CD4-positive, CD25-positive, alpha-beta regulatory T cell (primary cell): ENCODE measurements around the gene SHISA8. TPM values are rescaled to one million over a fixed set of nuclear protein-coding genes. Genes with fewer than 3 reads are reported as not detected.

Experiments used
- ATAC-seq, 2 donors: fragments of 150-1000 bp; cut with Tn5 transposase; one replicate each; pipeline ENCODE4 v1.10.0; 2021; ENCODE audit warnings: low read depth in 2 of 2, moderate number of reproducible peaks in 2 of 2, moderate library complexity in 1 of 2
- DNase-seq, 3 donors: peaks; one replicate each; pipeline versions ENCODE4 v3.0.0 to v3.0.0-alpha.2; 2012 to 2022; ENCODE audit warnings: mixed read lengths in 1 of 3
- H3K27ac ChIP-seq: one replicate; pipeline ENCODE4 v1.7.0; 2013; ENCODE audit warnings: mild to moderate bottlenecking, low read length; ENCODE audit not compliant: insufficient read depth, poor library complexity, severe bottlenecking
- H3K27me3 ChIP-seq: one replicate; pipeline ENCODE4 v1.7.0; 2013; ENCODE audit warnings: low read length; ENCODE audit not compliant: control insufficient read depth, insufficient read depth
- H3K36me3 ChIP-seq: one replicate; pipeline ENCODE4 v1.7.0; 2013; ENCODE audit warnings: mild to moderate bottlenecking, low read length, moderate library complexity; ENCODE audit not compliant: control insufficient read depth, insufficient read depth
- H3K4me1 ChIP-seq: 2 replicates; pipeline ENCODE4 v1.7.0; 2013; ENCODE audit warnings: mild to moderate bottlenecking, low read length; ENCODE audit not compliant: insufficient read depth, control insufficient read depth, poor library complexity, severe bottlenecking
- H3K4me3 ChIP-seq: one replicate; pipeline ENCODE4 v1.7.0; 2013; ENCODE audit warnings: low read depth, mild to moderate bottlenecking, low read length, moderate library complexity
- H3K9me3 ChIP-seq, 2 experiments: 1 replicate in 1 of 2; 2 replicates in 1 of 2; pipeline ENCODE4 v1.7.0; 2013; ENCODE audit warnings: low read length in 2 of 2, mild to moderate bottlenecking in 1 of 2, moderate library complexity in 1 of 2; ENCODE audit not compliant: control insufficient read depth in 2 of 2
- H3K27ac Mint-ChIP-seq, 3 donors: one replicate each; pipeline ENCODE4 v1.8.0; 2020 to 2022; ENCODE audit warnings: mild to moderate bottlenecking in 3 of 3, mixed read lengths in 3 of 3, moderate library complexity in 2 of 3
- H3K27me3 Mint-ChIP-seq: one replicate; pipeline ENCODE4 v1.8.0; 2022; ENCODE audit warnings: mild to moderate bottlenecking, mixed read lengths
- H3K36me3 Mint-ChIP-seq: one replicate; pipeline ENCODE4 v1.8.0; 2020; ENCODE audit warnings: mixed read lengths
- H3K4me1 Mint-ChIP-seq, 4 donors: one replicate each; pipeline ENCODE4 v1.8.0; 2020 to 2022; ENCODE audit warnings: mixed read lengths in 4 of 4, mild to moderate bottlenecking in 1 of 4
- H3K4me3 Mint-ChIP-seq, 4 donors: one replicate each; pipeline ENCODE4 v1.8.0; 2020 to 2022; ENCODE audit warnings: mild to moderate bottlenecking in 4 of 4, mixed read lengths in 4 of 4, moderate library complexity in 3 of 4
- H3K9me3 Mint-ChIP-seq, 7 donors: one replicate each; pipeline ENCODE4 v1.8.0; 2020 to 2022; ENCODE audit warnings: mixed read lengths in 7 of 7, mild to moderate bottlenecking in 3 of 7, moderate library complexity in 2 of 7
- polyA plus RNA-seq, 4 donors: library from polyadenylated mRNA; unstranded; fragments of 300-500 nt; fragmentation: Illumina TruSeq; gene quantifications; one replicate each; pipeline ENCODE4 v1.2.3, GENCODE V29; 2021
- total RNA-seq: library from RNA; stranded (reverse); gene quantifications from one replicate; pipeline ENCODE4 v1.2.3, GENCODE V29; 2022

SHISA8 gene
- total and polyA plus RNA-seq, 5 donors from 2014 or later: 0.27 to 0.28 TPM; not detected in 3

DNA sequence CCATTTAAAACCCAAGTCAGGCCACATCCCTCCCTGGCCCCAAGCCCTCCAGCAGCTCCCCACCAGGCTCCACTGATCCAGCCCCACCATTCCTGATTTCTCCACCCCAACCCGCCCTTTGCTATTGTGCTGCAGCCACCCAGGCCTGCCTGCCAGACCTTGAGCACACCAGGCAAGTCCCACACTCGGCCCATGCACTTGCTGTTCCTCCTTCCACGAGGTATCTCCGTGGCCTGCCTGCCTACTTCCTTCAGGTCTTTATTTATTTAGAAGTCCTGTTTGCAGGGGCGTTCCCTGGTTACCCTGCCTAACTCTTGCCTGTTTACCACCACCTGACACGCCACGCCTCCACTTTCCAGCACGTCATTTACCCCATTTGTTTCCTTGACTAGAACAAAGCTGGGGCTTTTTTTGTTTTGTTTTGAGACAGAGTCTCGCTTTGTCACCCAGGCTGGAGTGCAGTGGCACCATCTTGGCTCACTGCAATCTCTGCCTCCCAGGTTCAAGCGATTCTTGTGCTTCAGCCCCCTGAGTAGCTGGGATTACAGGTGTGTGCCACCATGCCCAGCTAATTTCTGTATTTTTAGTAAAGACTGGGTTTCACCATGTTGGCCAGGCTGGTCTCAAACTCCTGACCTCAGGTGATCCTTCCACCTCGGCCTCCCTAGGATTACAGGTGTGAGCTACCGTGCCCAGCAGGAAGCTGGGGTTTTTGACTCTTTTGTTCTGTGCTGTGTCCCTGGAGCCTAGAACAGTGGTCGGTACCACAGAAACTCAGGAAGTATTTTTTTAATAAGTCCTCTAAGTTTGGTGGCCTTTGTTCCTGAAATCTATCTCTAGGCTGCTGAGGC lies 25.3 kb upstream of the SHISA8 start:
- Mint-ChIP-seq H3K36me3 (peaks cover 3% of the 10 kb centered on the region), H3K27ac (peak overlapping the region; percentile 100), H3K9me3 (no peaks in the 10 kb centered on the region), H3K4me1 (peaks cover 9 to 69% (median 45%) of the 10 kb centered on the region in 4 donors), H3K4me3 (peak overlapping the region; percentile 90 to 99 (median 95)), H3K27me3 (peaks cover 4% of the 10 kb centered on the region)
- H3K9me3 ChIP-seq: no peaks in the 10 kb centered on the region
- no peaks in the 10 kb centered on the region for H3K36me3 ChIP-seq
- DNase-seq: peak; percentile 96 to 98 (median 98)
- peaks cover 39% of the 10 kb centered on the region for H3K4me1 ChIP-seq
- ATAC-seq: peak; percentile 77 to 79
- H3K27me3 ChIP-seq: no peaks in the 10 kb centered on the region
- H3K4me3 ChIP-seq: peak overlapping the region; percentile 78
- H3K27ac ChIP-seq: peak overlapping the region; percentile 99

GRCh38 chr22:41936894-41937169 lies 22.0 kb upstream of the SHISA8 start:
- H3K27me3 Mint-ChIP-seq: peaks cover 4% of the 10 kb centered on the region
- H3K27me3 ChIP-seq: no peaks in the 10 kb centered on the region
- no peak overlapping the region for H3K27ac ChIP-seq
- peaks cover 36% of the 10 kb centered on the region for H3K4me1 ChIP-seq
- H3K27ac Mint-ChIP-seq: peak overlapping the region in 2 of 3 donors; percentile 86 to 88
- peaks cover 3% of the 10 kb centered on the region for H3K36me3 Mint-ChIP-seq
- H3K9me3 ChIP-seq: no peaks in the 10 kb centered on the region
- peaks cover 9 to 57% (median 40%) of the 10 kb centered on the region in 4 donors for H3K4me1 Mint-ChIP-seq
- H3K36me3 ChIP-seq: no peaks in the 10 kb centered on the region
- no peak for DNase-seq
- no peaks in the 10 kb centered on the region for H3K9me3 Mint-ChIP-seq
- no peak overlapping the region for H3K4me3 ChIP-seq
- no peak for ATAC-seq
- H3K4me3 Mint-ChIP-seq: peak overlapping the region in 2 of 4 donors; percentile 35 to 39

GRCh38 chr22:41935509-41935908 lies 20.6 kb upstream of the SHISA8 start:
- H3K4me3 ChIP-seq: no peak overlapping the region
- H3K9me3 ChIP-seq: no peaks in the 10 kb centered on the region
- ATAC-seq: no peak
- DNase-seq: no peak
- H3K27me3 ChIP-seq: no peaks in the 10 kb centered on the region
- Mint-ChIP-seq H3K27ac (peak overlapping the region in 2 of 3 donors; percentile 25 to 76), H3K36me3 (peaks cover 3% of the 10 kb centered on the region), H3K4me1 (peaks cover 9 to 44% (median 27%) of the 10 kb centered on the region in 4 donors), H3K9me3 (no peaks in the 10 kb centered on the region), H3K27me3 (no peaks in the 10 kb centered on the region), H3K4me3 (no peak overlapping the region)
- H3K4me1 ChIP-seq: peaks cover 28% of the 10 kb centered on the region
- no peak overlapping the region for H3K27ac ChIP-seq
- no peaks in the 10 kb centered on the region for H3K36me3 ChIP-seq

GRCh38 chr22:41935015-41935351 lies 20.1 kb upstream of the SHISA8 start:
- Histone ChIP-seq H3K4me1 (peaks cover 25% of the 10 kb centered on the region), H3K27ac (no peak overlapping the region), H3K9me3 (no peaks in the 10 kb centered on the region), H3K27me3 (no peaks in the 10 kb centered on the region), H3K36me3 (no peaks in the 10 kb centered on the region), H3K4me3 (no peak overlapping the region)
- no peak for DNase-seq
- H3K36me3 Mint-ChIP-seq: peaks cover 3% of the 10 kb centered on the region
- no peaks in the 10 kb centered on the region for H3K9me3 Mint-ChIP-seq
- peak overlapping the region in 1 of 3 donors; percentile 67 for H3K27ac Mint-ChIP-seq
- no peaks in the 10 kb centered on the region for H3K27me3 Mint-ChIP-seq
- no peak overlapping the region for H3K4me3 Mint-ChIP-seq
- no peak for ATAC-seq
- H3K4me1 Mint-ChIP-seq: peaks cover 6 to 38% (median 23%) of the 10 kb centered on the region in 4 donors

DNA sequence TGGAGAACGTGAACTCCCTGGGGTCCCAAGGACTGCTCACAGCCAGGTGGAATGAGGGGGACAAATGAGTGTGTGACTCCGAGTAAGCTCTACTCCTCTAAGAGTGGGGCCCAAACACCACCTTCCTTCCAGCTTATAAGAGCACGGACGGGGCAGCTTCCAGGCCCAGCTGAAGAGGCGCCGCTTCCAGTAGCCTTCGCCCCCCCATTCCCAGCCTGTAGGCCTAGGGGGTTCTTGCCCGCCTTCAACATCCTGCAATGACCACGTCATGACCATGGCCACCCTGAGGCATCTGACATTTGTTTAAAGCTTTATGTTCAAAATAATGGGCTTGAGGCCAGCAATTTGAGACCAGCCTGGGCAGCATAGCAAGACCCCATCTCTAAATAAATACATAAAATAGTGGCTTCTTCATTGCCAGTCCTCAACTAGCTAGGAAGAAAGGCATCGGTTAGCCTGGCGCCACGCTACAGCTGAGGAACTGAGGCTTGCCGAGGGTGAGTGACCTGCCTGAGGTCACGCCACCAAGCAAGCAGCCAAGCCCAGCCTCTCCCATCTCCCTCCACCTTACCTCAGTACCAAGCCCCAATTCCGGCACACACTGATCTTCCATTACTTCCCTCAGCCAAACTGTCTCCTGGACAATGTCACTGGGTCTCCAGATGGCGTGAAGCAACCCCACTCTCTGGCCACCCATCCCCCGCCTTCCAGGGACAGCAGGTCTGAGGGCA lies 19.6 kb upstream of the SHISA8 start:
- H3K36me3 ChIP-seq: no peaks in the 10 kb centered on the region

DNA sequence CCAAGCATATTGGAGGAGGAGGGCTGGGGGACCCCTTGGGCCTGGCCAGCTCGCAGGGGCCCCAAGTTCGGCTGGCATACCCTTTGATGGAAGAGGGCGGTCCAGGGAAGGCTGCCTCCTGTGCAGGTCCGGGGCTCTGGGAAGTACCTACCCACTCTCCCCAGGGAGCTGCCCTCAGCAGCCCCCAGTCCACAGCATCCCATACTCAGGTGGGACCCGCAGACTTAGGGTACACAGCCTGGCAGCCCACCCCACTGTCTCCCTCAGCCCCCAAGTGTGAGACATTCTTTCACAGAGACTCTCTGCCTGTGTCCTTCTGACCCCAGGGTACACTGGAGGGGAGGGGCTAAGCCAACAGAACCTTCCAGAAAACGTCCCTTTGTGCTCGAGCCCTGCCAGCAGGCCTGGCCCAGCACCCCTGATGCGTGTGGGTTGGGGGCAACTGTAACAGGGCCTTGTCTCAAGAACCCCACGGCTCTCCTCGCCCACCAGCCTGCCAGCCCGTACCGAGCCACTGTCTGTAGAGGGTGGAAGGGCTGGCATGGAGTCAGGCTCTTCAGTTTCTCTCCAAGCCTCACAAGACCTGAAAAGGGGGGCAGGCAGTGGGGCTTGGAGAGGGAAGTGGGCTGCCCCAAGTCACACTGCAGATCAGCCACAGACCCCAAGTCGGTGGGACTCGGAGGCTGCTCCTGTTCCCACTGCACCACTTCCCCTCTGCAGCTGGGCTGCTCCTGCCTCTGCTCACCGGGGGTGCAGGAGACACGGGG lies 18.7 kb upstream of the SHISA8 start:
- H3K4me1 Mint-ChIP-seq: peaks cover 0 to 28% (median 14%) of the 10 kb centered on the region in 4 donors
- H3K9me3 ChIP-seq: no peaks in the 10 kb centered on the region
- no peaks in the 10 kb centered on the region for H3K27me3 Mint-ChIP-seq
- H3K27ac ChIP-seq: no peak overlapping the region
- H3K4me3 Mint-ChIP-seq: no peak overlapping the region
- H3K27me3 ChIP-seq: no peaks in the 10 kb centered on the region
- H3K36me3 Mint-ChIP-seq: peaks cover 3% of the 10 kb centered on the region
- peak overlapping the region in 1 of 3 donors; percentile 67 for H3K27ac Mint-ChIP-seq
- peaks cover 11% of the 10 kb centered on the region for H3K4me1 ChIP-seq
- H3K36me3 ChIP-seq: no peaks in the 10 kb centered on the region
- no peak overlapping the region for H3K4me3 ChIP-seq
- DNase-seq: no peak
- ATAC-seq: no peak
- no peaks in the 10 kb centered on the region for H3K9me3 Mint-ChIP-seq

More for the DNA sequence above, 19.6 kb upstream of the SHISA8 start:
- H3K27me3 ChIP-seq: no peaks in the 10 kb centered on the region
- Mint-ChIP-seq H3K9me3 (no peaks in the 10 kb centered on the region), H3K4me1 (peaks cover 4 to 33% (median 18%) of the 10 kb centered on the region in 4 donors), H3K27ac (peak overlapping the region in 2 of 3 donors; percentile 63 to 67), H3K36me3 (peaks cover 3% of the 10 kb centered on the region), H3K4me3 (peak overlapping the region in 1 of 4 donors; percentile 38), H3K27me3 (no peaks in the 10 kb centered on the region)
- DNase-seq (no peak), ATAC-seq (no peak)
- peaks cover 19% of the 10 kb centered on the region for H3K4me1 ChIP-seq
- no peak overlapping the region for H3K27ac ChIP-seq
- no peak overlapping the region for H3K4me3 ChIP-seq
- H3K9me3 ChIP-seq: no peaks in the 10 kb centered on the region

DNA sequence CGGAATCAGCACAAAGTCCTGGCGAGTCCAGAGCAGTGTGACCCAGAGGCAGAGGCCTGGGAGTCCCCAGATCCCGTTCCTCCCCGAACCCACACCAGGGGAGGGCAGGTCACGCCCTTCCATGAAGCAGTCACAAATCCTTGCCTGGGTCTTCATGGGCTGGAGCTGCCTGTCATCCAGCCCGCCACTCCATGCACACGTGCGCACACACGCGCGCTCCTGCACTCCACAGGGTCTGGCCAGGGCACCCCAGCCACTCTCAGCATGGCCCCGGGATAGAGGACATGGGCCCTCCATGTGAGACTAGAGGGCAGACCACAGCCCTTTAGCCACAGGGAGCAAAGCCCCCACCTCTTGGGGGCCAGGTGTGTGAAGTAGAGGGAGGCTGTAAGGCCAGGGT lies 17.5 kb upstream of the SHISA8 start:
- Mint-ChIP-seq H3K9me3 (no peaks in the 10 kb centered on the region), H3K36me3 (peaks cover under 1% of the 10 kb centered on the region), H3K4me1 (peaks cover 0 to 26% (median 8%) of the 10 kb centered on the region in 4 donors), H3K27me3 (peaks cover 2% of the 10 kb centered on the region), H3K4me3 (peak overlapping the region in 1 of 4 donors; percentile 35), H3K27ac (peak overlapping the region; percentile 41 to 92 (median 56))
- Histone ChIP-seq H3K27me3 (no peaks in the 10 kb centered on the region), H3K4me1 (peaks cover 2% of the 10 kb centered on the region), H3K27ac (no peak overlapping the region), H3K9me3 (no peaks in the 10 kb centered on the region), H3K36me3 (no peaks in the 10 kb centered on the region), H3K4me3 (no peak overlapping the region)
- DNase-seq (no peak), ATAC-seq (no peak)
